Fibroblast of villous mesenchyme (primary cell): Measurements from ENCODE around the gene CACNA1C. TPM values are rescaled to one million over a fixed set of nuclear protein-coding genes. Genes with fewer than 3 reads are reported as not detected.
A peak's percentile ranks its signal among the peaks of the same experiment; 100 is the strongest.

Experiments used
- DNase-seq: peaks from one replicate; pipeline ENCODE4 v3.0.0-alpha.2; 2010; ENCODE audit warnings: low read depth
- H3K4me3 ChIP-seq: 2 replicates; pipeline ENCODE4 v1.5.1; 2011; ENCODE audit warnings: low read depth, mild to moderate bottlenecking, low read length
- total RNA-seq: library from RNA; depleted of rRNA; stranded (reverse); fragments of >200 nt; gene quantifications from 2 replicates; pipeline ENCODE4 v1.2.3, GENCODE V29; 2012
- TF ChIP-seq, protein P1 (sequence below): IDR thresholded peaks from 2 replicates; pipeline ENCODE4 v1.5.1; 2012; ENCODE audit warnings: low read depth, mild to moderate bottlenecking, low read length; ENCODE audit not compliant: insufficient read depth

Gene CACNA1C
- total RNA-seq, 1 donor, result 11.7 TPM

DNA sequence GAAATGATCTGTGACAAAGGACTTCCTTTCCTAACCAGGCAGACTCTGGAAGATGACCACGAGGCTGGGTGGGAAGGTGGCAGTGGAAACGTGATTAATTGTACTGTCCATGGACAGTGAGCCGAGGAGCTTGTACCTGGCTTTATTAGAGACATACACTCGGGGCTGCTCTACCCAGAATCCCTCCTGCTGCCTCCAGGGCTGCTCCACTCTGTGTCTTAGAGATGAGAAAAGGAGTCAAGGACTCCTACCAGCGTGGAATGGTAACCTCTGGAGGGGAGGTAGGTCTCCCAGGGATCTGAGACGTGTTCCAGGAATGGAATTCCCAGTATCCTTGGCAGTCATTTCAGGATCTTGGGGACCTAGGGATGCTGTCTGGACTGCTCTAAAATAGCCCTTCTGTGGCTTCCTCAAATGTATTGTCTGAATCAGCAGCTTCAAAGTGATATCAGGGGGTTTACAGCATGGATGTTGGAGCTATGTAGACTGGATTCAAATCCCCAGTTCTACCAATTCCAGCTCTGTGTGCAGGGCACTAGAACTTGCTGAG lies 237.8 kb downstream of the CACNA1C start:
- DNase-seq, result no peak
- TF ChIP-seq, protein P1, sequence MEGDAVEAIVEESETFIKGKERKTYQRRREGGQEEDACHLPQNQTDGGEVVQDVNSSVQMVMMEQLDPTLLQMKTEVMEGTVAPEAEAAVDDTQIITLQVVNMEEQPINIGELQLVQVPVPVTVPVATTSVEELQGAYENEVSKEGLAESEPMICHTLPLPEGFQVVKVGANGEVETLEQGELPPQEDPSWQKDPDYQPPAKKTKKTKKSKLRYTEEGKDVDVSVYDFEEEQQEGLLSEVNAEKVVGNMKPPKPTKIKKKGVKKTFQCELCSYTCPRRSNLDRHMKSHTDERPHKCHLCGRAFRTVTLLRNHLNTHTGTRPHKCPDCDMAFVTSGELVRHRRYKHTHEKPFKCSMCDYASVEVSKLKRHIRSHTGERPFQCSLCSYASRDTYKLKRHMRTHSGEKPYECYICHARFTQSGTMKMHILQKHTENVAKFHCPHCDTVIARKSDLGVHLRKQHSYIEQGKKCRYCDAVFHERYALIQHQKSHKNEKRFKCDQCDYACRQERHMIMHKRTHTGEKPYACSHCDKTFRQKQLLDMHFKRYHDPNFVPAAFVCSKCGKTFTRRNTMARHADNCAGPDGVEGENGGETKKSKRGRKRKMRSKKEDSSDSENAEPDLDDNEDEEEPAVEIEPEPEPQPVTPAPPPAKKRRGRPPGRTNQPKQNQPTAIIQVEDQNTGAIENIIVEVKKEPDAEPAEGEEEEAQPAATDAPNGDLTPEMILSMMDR, result no peak
- no peak overlapping the region for H3K4me3 ChIP-seq

DNA sequence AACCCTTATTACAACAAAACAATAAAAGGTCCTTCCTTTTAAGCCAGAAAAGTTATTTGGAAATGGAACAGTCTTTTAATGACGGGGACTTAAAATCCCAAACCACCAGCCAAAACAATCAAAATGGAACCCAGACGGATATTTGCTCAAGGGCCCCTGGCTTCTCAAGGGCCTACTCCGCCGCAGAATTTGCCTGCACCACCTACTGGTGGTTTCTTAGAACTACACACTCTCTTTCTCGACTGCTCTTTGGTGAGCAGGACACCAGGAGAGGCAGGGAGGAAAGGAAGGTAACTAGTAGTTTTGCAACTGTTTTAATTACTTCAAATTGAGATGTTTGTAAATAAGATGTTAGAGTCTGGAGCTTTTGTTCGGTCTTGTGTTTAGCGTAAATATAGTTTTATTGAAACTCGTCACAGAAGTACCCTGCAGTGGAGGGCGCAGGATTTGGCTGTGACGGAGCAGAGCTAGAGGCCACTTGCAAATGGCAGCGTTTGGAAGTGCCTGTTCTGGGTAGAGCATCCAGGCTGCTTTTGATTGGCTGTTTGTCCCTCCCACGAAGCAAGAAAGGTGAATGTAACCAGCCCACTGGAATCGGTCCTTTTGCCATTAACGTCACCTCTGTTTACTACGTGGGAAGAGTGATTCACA lies 238.5 kb downstream of the CACNA1C start:
- H3K4me3 ChIP-seq, result no peak overlapping the region
- peak; percentile 48 for DNase-seq
- TF ChIP-seq, protein P1, result peak; percentile 82

DNA sequence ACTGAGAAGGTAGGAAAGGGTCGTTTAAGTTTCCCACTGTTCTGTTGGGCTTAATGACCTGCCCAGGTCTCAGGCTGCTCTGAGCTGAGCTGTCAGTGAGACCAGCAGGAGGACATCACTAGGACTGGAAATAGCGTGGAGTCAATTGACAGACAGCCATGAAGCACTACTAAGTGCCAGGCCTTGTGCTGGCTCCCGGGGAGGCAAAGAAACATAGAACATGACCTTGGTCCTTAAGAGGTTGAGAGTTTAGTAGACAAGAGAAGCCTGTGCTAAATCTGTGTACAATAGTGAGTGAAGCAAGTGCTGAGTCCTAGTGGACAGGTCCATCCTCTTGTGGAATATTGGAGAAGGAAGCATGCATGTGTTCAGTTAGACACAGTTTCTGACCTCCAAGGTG lies 239.2 kb downstream of the CACNA1C start:
- TF ChIP-seq, protein P1, result no peak

DNA sequence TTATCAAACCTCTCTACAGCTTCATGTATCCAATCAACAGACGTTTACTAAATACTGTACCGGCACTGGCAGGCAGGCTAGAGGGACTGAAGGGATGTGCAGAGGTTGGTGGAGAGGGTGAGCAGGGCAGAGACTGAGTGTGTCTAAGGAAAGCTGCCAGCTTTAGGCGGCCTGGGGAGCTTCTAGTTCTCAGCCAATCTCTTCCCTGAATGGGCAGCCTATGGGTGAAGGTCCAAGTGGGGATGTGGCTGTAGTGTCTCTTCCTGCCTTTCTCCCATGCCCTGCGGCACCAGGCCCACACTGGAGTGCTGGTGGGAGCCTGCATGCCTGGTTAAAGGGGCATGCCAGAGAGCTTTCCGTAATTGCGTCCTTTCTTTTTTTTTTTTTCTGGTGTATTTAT lies 239.8 kb downstream of the CACNA1C start:
- no peak for DNase-seq
- no peak overlapping the region for H3K4me3 ChIP-seq
- TF ChIP-seq, protein P1, result no peak

More for the DNA sequence above, 239.2 kb downstream of the CACNA1C start:
- H3K4me3 ChIP-seq, result no peak overlapping the region
- no peak for DNase-seq

DNA sequence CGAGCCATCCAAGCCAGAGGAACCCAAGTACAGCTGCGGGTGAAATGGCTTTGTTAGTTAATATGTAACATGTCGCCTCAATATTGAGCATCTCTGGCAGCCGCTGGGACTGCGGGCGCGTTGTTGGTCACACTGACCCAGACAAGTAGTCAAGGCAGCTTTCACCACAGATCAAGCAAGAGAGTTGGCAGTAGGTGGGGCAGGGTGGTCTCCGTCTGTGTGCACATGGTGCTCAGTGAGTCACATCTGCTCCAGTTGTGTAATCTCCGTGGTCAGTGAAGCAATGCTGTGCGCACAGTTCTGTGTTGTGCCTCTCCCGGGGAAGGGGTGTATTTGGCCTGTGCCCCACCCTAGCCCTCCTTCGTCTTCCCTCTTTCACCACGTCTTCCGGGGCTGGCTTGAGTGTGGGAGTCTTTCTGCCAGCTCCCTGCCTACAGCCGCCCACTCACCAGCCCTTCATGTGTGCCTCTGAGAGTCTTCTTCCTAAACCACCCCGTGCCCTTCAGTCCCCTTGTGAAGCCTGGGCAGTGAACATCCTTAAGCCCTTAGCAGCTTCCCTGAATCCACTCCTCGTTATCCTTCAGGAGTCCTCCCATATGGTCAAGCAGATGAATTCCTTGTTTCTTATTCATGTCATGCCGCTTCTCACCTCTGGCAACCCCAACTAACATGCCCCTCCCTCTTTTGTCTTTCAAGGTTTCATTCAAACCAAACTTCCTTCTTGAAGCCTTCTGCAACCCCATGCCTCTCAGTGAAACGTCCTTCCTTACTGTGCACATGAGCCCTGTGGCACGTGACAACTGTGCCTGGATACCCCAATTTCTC lies 242.1 kb downstream of the CACNA1C start:
- TF ChIP-seq, protein P1, result no peak
- peak; percentile 90 for DNase-seq
- H3K4me3 ChIP-seq, result no peak overlapping the region

DNA sequence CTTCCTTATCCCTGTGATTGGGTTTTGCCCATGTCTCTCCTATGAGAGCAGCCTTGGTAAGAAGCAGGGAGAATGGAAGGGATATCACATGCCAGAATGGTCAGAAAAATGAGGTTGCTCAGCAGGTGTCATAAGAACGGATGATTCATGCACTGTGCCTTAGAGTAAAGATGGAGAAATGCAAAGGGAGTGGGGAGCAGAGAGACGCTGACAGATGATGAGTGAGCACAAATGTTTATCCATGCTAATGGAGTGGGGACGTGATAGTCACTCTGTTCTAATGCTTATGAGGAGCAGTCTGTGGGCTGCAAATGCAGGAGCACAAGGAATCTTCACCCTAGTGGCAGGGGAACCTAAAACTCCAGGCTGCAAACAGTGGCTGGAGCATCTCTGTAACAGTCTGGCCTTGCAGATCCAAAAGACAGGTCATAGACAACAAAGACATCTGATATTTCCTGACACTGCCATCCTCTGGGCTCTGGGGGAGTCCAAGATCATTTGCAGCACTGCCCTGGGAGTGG lies 243.2 kb downstream of the CACNA1C start:
- H3K4me3 ChIP-seq, result no peak overlapping the region
- TF ChIP-seq, protein P1, result no peak
- peak; percentile 40 for DNase-seq
